GM12872 (cell line): Measurements from ENCODE around the gene SCARB1.

ENCODE experiments used
- TF ChIP-seq, protein P1 (sequence below): IDR thresholded peaks from 3 replicates; pipeline ENCODE4 v1.5.1; 2011; ENCODE audit warnings: low read depth, mild to moderate bottlenecking, low read length, moderate library complexity; ENCODE audit not compliant: insufficient read depth

The SCARB1 gene

DNA sequence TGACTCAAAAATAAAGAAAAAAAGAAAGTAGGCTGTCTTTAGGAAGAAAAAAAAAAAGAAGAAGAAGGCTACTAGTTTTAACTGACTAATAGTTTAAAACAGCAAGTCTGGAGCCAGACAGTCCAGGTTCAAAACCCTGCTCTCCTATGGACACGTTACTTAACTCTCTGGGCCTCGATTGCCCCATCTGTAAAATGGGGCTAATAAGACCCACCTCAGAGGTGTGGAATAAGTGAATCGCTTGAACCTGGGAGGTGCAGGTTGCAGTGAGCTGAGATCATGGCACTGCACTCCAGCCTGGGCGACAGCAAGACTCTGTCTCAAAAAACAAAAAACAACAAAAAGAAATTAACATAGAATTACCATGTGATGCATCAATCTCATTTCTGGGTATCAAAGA, 10.5 kb upstream of the SCARB1 start:
- TF ChIP-seq, protein P1, sequence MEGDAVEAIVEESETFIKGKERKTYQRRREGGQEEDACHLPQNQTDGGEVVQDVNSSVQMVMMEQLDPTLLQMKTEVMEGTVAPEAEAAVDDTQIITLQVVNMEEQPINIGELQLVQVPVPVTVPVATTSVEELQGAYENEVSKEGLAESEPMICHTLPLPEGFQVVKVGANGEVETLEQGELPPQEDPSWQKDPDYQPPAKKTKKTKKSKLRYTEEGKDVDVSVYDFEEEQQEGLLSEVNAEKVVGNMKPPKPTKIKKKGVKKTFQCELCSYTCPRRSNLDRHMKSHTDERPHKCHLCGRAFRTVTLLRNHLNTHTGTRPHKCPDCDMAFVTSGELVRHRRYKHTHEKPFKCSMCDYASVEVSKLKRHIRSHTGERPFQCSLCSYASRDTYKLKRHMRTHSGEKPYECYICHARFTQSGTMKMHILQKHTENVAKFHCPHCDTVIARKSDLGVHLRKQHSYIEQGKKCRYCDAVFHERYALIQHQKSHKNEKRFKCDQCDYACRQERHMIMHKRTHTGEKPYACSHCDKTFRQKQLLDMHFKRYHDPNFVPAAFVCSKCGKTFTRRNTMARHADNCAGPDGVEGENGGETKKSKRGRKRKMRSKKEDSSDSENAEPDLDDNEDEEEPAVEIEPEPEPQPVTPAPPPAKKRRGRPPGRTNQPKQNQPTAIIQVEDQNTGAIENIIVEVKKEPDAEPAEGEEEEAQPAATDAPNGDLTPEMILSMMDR, result no peak

- TF ChIP-seq, protein P1, result no peak
Observed at GRCh38 chr12:124872068-124872719, 8.5 kb upstream of the SCARB1 start.

DNA sequence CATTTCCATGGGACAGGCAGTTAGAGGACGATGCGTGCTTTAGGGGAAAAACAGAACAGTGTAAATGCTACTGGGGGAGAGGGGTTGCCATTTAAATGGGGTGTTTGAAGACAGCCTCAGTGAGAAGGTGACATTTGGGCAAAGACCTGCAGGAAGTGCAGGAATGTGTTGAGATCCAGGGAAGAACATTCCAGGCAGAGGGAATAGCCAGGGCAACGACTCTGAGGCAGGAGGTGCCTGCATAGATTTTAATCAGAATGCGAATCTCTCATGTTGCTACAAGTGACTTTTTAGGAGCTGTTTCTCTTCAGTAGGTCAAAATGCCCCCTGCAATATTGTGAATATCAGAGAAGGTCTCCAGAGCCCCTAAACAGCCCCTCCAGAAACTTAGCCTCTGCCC, 7.6 kb upstream of the SCARB1 start:
- TF ChIP-seq, protein P1, result no peak

DNA sequence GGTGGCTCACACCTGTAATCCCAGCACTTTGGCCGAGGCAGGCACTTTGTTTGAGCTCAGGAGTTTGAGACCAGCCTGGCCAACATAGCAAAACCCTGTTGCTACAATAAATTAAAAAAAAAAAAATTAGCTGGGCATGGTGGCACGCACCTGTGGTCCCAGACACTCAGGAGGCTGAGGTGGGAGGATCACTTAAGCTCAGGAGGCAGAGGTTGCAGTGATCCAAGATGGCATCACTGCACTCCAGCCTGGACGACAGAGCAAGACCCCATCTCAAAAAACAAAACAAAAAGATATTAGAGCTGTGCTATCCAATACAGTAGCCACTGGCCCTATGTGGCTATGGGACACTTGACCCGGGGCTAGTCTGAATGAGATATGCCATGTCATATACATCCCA, 6.9 kb upstream of the SCARB1 start:
- TF ChIP-seq, protein P1, result no peak

GRCh38 chr12:124869059-124869665, 5.5 kb upstream of the SCARB1 start:
- TF ChIP-seq, protein P1, result no peak

- TF ChIP-seq, protein P1, result no peak
Observed at GRCh38 chr12:124868252-124869058, 4.8 kb upstream of the SCARB1 start.

GRCh38 chr12:124867401-124867930, 3.8 kb upstream of the SCARB1 start:
- TF ChIP-seq, protein P1, result no peak
